ENCODE data around the gene PFN3. TPM values are rescaled to one million over a fixed set of nuclear protein-coding genes. Genes with fewer than 3 reads are reported as not detected.

Gene PFN3
- total RNA-seq, 1 donor from 2014 or later: not detected

DNA sequence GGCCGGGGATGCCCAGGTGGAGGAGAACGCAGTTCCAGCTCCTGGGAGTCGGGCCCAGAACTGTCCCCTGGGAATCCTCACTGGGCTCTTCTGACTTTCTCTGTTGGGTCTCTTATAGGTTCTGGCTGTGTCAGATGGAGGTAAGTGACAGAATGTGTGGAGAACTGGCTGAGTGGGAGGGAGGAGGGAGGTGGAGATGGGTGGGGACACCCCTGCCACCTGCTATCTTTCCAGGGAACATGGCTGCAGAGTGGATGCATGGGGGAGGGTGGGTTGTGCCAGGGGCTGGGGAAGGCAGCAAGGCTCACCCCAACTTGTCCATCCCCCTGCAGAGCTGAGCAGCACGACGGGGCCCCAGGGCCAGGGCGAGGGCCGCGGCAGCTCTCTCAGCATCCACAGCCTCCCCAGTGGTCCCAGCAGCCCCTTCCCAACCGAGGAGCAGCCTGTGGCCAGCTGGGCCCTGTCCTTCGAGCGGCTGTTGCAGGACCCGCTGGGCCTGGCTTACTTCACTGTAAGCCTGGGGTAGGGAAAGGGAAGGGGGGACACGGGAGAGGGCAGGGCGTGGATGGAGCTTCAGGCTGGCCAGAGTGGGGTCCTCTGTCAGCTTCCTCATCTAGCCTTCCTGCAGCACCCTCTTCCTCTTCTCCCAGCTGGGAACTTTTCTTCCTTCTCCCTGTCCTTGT lies 34.5 kb downstream of the PFN3 start:
- H3K36me3 Mint-ChIP-seq (ENCODE audit: low read depth, unreplicated experiment): peaks cover 9% of the 10 kb centered on the region
- Histone ChIP-seq H3K9ac (ENCODE audit: low read length) (peak overlapping the region; percentile 78), H3K36me3 (ENCODE audit: insufficient read depth, low read length) (no peaks in the 10 kb centered on the region), H3K27ac (ENCODE audit: low read depth, low read length) (no peak overlapping the region), H3K9me3 (ENCODE audit: insufficient read depth, low read depth, low read length) (no peaks in the 10 kb centered on the region), H4K20me1 (ENCODE audit: insufficient read depth, low read length) (no peaks in the 10 kb centered on the region), H3K27me3 (ENCODE audit: insufficient read depth, low read length) (peaks cover 7% of the 10 kb centered on the region), H3K79me2 (ENCODE audit: insufficient read depth, low read length) (no peaks in the 10 kb centered on the region), H3K4me3 (ENCODE audit: insufficient read depth, low read depth, low read length) (no peak overlapping the region), H3K4me1 (ENCODE audit: insufficient read depth, low read length) (peaks cover 20% of the 10 kb centered on the region), H3K4me2 (ENCODE audit: low read length) (peak overlapping the region; percentile 95), H2AFZ (ENCODE audit: low read depth, low read length) (peak overlapping the region; percentile 97)
- DNase-seq (ENCODE audit: low read depth): no peak
- H3K27me3 Mint-ChIP-seq (ENCODE audit: low read depth, unreplicated experiment): peaks cover 13% of the 10 kb centered on the region
- peaks cover 6% of the 10 kb centered on the region for H3K4me1 Mint-ChIP-seq (ENCODE audit: low read depth, unreplicated experiment)
- peak overlapping the region; percentile 83 for H3K4me3 Mint-ChIP-seq (ENCODE audit: unreplicated experiment)
- FAIRE-seq: no peak
- peaks cover 3% of the 10 kb centered on the region for H3K9me3 Mint-ChIP-seq (ENCODE audit: unreplicated experiment)
- TF ChIP-seq, protein P1, sequence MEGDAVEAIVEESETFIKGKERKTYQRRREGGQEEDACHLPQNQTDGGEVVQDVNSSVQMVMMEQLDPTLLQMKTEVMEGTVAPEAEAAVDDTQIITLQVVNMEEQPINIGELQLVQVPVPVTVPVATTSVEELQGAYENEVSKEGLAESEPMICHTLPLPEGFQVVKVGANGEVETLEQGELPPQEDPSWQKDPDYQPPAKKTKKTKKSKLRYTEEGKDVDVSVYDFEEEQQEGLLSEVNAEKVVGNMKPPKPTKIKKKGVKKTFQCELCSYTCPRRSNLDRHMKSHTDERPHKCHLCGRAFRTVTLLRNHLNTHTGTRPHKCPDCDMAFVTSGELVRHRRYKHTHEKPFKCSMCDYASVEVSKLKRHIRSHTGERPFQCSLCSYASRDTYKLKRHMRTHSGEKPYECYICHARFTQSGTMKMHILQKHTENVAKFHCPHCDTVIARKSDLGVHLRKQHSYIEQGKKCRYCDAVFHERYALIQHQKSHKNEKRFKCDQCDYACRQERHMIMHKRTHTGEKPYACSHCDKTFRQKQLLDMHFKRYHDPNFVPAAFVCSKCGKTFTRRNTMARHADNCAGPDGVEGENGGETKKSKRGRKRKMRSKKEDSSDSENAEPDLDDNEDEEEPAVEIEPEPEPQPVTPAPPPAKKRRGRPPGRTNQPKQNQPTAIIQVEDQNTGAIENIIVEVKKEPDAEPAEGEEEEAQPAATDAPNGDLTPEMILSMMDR (IDR thresholded peaks at IDR 0.05; ENCODE audit: insufficient read depth, low read depth, low read length): no peak
- no peak for TF ChIP-seq EZH2 (IDR thresholded peaks at IDR 0.05; ENCODE audit: insufficient read depth, low read length)
- peak overlapping the region; percentile 89 for H3K27ac Mint-ChIP-seq (ENCODE audit: unreplicated experiment)

DNA sequence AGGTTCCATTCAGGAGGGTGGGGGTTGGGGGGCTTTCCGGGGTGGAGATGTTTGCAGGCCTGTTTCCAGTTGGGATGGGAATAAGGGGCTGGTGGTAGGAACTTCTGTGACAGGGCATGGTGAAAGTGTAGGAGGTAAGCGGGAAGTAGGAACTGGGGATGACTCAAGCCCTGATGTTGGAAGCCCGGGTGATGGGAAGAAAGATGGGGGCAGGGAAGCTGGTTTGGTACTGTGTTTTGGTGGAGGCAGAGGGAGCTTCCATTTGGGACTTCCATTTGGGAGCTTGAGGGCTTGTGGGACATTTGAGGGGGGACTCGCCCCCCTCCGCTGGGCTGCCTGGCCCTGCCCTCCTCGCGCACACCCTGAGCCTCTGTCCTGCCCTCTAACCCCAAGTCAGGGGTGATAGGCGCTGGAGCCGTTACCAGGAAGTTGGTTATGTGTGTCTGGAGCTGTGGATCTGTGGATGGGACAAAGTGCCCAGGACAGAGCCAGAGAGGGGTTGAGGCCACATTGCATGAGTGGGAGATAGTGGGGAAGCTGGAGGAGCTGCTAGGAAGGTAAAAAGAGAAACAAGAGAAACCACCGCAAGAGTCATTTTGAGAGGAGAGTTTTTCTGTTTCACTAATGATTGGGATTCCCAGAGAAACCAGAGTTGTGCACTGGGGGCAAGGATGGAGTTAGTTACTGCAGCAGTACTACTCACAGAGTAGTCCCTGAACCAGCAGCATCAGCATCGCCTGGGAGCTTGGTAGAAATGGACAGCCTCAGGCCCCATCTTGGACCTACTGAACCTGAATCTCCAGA lies 36.1 kb downstream of the PFN3 start:
- no peak overlapping the region for H3K4me3 ChIP-seq (ENCODE audit: insufficient read depth, low read depth, low read length)
- H3K9me3 ChIP-seq (ENCODE audit: insufficient read depth, low read depth, low read length): no peaks in the 10 kb centered on the region
- peaks cover 20% of the 10 kb centered on the region for H3K4me1 ChIP-seq (ENCODE audit: insufficient read depth, low read length)
- H4K20me1 ChIP-seq (ENCODE audit: insufficient read depth, low read length): no peaks in the 10 kb centered on the region
- peaks cover 11% of the 10 kb centered on the region for H3K36me3 Mint-ChIP-seq (ENCODE audit: low read depth, unreplicated experiment)
- no peak overlapping the region for H3K27ac ChIP-seq (ENCODE audit: low read depth, low read length)
- FAIRE-seq: no peak
- peaks cover 3% of the 10 kb centered on the region for H3K9me3 Mint-ChIP-seq (ENCODE audit: unreplicated experiment)
- no peak for DNase-seq (ENCODE audit: low read depth)
- H3K27ac Mint-ChIP-seq (ENCODE audit: unreplicated experiment): no peak overlapping the region
- H3K4me1 Mint-ChIP-seq (ENCODE audit: low read depth, unreplicated experiment): peaks cover 6% of the 10 kb centered on the region
- peaks cover 7% of the 10 kb centered on the region for H3K27me3 ChIP-seq (ENCODE audit: insufficient read depth, low read length)
- H2AFZ ChIP-seq (ENCODE audit: low read depth, low read length): no peak overlapping the region
- peaks cover 23% of the 10 kb centered on the region for H3K27me3 Mint-ChIP-seq (ENCODE audit: low read depth, unreplicated experiment)
- H3K9ac ChIP-seq (ENCODE audit: low read length): no peak overlapping the region
- H3K36me3 ChIP-seq (ENCODE audit: insufficient read depth, low read length): no peaks in the 10 kb centered on the region
- no peak overlapping the region for H3K4me2 ChIP-seq (ENCODE audit: low read length)
- TF ChIP-seq, protein P1 (IDR thresholded peaks at IDR 0.05; ENCODE audit: insufficient read depth, low read depth, low read length): no peak
- TF ChIP-seq EZH2 (IDR thresholded peaks at IDR 0.05; ENCODE audit: insufficient read depth, low read length): no peak
- H3K79me2 ChIP-seq (ENCODE audit: insufficient read depth, low read length): no peaks in the 10 kb centered on the region
- H3K4me3 Mint-ChIP-seq (ENCODE audit: unreplicated experiment): no peak overlapping the region

All from astrocyte (in vitro differentiated cells and primary cell).